Effector memory CD8-positive, alpha-beta T cell (primary cell): ENCODE data around the gene C5AR2.
A peak's percentile ranks its signal among the peaks of the same experiment; 100 is the strongest.
"Not testable (repeated sequence)": the region's sequence is repeated elsewhere in the genome, so short reads cannot be mapped to it uniquely, and the experiment has no call there.

ENCODE experiments used
- ATAC-seq: fragments of 150-1000 bp; cut with Tn5 transposase; replicated peaks from 2 replicates; pipeline ENCODE4 v1.10.0; 2021; ENCODE audit warnings: mild to moderate bottlenecking, moderate library complexity
- DNase-seq, 3 experiments: peaks; one replicate each; pipeline ENCODE4 v3.0.0; 2021
- H3K27ac Mint-ChIP-seq, 2 donors: one replicate each; pipeline ENCODE4 v1.8.0; 2022; ENCODE audit warnings: mild to moderate bottlenecking in 2 of 2, mixed read lengths in 2 of 2, moderate library complexity in 2 of 2
- H3K27me3 Mint-ChIP-seq, 2 donors: one replicate each; pipeline ENCODE4 v1.8.0; 2022; ENCODE audit warnings: mixed read lengths in 2 of 2
- H3K36me3 Mint-ChIP-seq: one replicate; pipeline ENCODE4 v1.8.0; 2022; ENCODE audit warnings: mild to moderate bottlenecking, moderate library complexity, mixed read lengths; ENCODE audit not compliant: insufficient read depth
- H3K4me1 Mint-ChIP-seq, 2 donors: one replicate each; pipeline ENCODE4 v1.8.0; 2022; ENCODE audit warnings: low read depth in 2 of 2, mixed read lengths in 2 of 2
- H3K4me3 Mint-ChIP-seq, 2 donors: one replicate each; pipeline ENCODE4 v1.8.0; 2022; ENCODE audit warnings: mild to moderate bottlenecking in 2 of 2, mixed read lengths in 2 of 2, moderate library complexity in 2 of 2
- H3K9me3 Mint-ChIP-seq, 2 donors: one replicate each; pipeline ENCODE4 v1.8.0; 2022; ENCODE audit warnings: mixed read lengths in 2 of 2

Gene C5AR2

DNA sequence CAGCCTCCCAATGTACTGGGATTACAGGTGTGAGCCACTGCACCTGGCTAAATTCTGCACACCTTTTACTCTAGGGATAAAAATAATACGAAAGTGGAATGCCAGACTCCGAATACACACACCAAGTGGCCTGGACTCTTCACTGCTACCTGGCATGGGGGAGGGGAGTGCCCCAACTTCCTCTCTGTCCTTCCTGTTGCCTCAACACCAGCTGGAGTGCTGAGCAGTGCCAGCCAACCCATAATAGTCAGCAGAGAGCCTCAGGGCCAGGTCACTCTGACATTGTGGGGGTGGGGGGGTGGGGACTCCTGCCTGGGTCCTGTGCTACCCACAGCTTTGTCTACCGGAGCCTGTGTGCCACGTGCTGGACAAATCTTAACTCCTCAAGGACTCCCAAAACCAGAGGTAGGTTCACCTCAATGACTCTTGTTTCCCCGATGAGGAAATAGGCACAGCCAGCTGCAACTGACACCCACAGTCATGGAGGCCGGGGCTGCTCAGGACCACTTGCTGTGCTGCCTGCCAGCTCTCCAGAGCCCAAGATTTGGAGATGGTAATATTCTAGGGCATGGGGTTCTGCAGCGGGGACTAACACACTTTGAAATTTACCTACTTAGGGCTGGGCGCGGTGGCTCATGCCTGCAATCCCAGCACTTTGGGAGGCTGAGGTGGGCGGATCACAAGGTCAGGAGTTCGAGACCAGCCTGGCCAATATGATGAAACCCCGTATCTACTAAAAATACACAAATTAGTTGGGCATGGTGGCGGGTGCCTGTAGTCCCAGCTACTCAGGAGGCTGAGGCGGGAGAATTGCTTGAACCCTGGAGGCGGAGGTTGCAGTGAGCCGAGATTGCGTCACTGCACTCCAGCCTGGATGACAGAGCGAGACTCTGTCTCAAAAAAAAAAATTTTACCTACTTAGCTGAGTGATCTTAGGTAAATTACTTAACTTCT lies 5.1 kb downstream of the C5AR2 start:
- H3K27me3 Mint-ChIP-seq = peaks cover 6 to 10% of the 10 kb centered on the region in 2 donors
- peak; percentile 75 for ATAC-seq
- peaks cover 9 to 12% of the 10 kb centered on the region in 2 donors for H3K4me1 Mint-ChIP-seq
- H3K9me3 Mint-ChIP-seq, H3K36me3 Mint-ChIP-seq, DNase-seq: not testable (repeated sequence)
- H3K4me3 Mint-ChIP-seq = peak overlapping the region; percentile 53 to 75
- peak overlapping the region; percentile 86 to 94 for H3K27ac Mint-ChIP-seq

DNA sequence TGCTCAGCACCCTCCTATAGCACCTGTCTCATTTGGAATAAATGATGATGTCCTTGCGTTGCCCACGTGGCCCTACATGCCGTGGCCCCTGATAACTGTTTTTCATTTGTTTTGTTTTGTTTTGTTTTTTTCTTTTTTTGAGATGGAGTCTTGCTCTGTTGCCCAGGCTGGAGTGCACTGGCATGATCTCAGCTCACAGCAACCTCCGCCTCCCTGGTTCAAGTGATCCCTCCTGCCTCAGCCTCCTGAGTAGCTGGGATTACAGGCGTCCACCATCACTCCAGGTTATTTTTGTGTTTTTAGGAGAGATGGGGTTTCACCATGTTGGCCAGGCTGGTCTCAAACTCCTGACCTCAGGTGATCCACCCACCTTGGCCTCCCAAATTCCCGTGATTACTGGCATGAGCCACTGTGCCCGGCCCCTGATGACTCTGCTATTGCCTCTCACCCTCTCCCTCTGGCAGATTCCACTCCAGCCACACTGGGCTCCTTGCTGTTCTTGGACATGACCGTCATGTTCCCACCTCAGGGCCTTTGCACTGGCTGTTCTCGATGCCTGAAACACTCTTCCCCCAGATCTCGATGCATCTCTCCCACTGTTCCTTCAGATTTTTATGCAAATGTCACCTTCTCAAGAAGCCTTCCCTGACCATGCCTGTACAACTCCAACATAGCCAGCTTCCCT lies 7.4 kb downstream of the C5AR2 start:
- Mint-ChIP-seq H3K9me3 (peaks cover 0 to 4% of the 10 kb centered on the region in 2 donors), H3K27me3 (peaks cover 0 to 4% of the 10 kb centered on the region in 2 donors), H3K27ac (no peak overlapping the region), H3K36me3 (no peaks in the 10 kb centered on the region), H3K4me1 (peaks cover 9 to 12% of the 10 kb centered on the region in 2 donors), H3K4me3 (no peak overlapping the region)
- DNase-seq = no peak
- no peak for ATAC-seq

DNA sequence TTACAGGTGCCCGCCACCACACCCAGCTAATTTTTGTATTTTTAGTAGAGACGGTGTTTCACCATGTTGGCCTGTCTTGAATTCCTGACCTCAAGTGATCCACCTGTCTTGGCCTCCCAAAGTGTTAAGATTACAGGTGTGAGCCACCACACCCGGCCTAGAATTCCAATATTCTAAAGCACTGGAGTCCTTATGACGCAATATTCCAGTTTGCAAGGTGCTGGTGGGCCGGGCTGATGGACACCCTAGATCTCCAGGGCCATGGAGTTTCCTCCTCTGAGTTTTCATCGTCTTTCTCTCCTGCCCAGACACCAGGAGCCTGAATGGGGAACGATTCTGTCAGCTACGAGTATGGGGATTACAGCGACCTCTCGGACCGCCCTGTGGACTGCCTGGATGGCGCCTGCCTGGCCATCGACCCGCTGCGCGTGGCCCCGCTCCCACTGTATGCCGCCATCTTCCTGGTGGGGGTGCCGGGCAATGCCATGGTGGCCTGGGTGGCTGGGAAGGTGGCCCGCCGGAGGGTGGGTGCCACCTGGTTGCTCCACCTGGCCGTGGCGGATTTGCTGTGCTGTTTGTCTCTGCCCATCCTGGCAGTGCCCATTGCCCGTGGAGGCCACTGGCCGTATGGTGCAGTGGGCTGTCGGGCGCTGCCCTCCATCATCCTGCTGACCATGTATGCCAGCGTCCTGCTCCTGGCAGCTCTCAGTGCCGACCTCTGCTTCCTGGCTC lies 8.7 kb downstream of the C5AR2 start:
- Mint-ChIP-seq H3K9me3 (peaks cover 0 to 4% of the 10 kb centered on the region in 2 donors), H3K27me3 (peaks cover 0 to 4% of the 10 kb centered on the region in 2 donors), H3K36me3 (no peaks in the 10 kb centered on the region), H3K27ac (no peak overlapping the region), H3K4me3 (no peak overlapping the region), H3K4me1 (peaks cover 8 to 9% of the 10 kb centered on the region in 2 donors)
- DNase-seq = no peak
- no peak for ATAC-seq

DNA sequence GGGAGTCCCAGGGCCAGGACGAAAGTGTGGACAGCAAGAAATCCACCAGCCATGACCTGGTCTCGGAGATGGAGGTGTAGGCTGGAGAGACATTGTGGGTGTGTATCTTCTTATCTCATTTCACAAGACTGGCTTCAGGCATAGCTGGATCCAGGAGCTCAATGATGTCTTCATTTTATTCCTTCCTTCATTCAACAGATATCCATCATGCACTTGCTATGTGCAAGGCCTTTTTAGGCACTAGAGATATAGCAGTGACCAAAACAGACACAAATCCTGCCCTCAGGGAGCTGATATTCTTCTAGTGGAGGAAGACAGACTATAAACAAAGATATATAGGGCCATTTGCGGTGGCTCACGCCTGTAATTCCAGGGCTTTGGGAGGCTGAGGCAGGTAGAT lies 9.8 kb downstream of the C5AR2 start:
- Mint-ChIP-seq H3K36me3 (no peaks in the 10 kb centered on the region), H3K4me1 (peaks cover 3% of the 10 kb centered on the region in 2 donors), H3K9me3 (peaks cover 0 to 4% of the 10 kb centered on the region in 2 donors), H3K27me3 (peaks cover 0 to 4% of the 10 kb centered on the region in 2 donors), H3K4me3 (no peak overlapping the region), H3K27ac (no peak overlapping the region)
- DNase-seq (no peak), ATAC-seq (no peak)

DNA sequence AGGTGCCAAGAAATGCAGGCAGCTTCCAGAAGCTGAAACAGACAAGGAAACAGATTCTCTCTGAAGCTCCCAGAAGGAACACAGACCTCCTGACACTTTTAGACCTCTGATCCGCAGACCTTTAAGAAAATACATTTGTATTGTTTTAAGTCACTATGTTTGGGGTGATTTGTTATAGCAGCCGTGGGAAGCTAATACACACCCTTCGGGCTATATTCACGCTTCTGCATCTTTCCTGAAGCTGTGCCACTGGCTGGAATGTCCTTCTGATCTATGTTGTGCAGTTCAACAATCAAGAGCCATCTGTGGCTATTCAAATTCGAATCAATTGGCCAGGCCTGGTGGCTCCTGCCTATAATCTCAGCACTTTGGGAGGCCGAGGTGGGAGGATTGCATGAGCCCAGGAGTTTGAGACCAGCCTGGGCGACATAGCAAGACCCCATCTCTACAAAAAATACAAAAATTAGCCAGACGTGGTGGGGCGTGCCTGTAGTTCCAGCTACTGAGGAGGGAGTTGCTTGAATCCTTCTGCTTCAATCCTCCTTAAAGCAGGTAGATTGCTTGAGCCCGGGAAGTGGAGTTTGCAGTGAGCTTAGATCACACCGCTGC lies 11.3 kb downstream of the C5AR2 start:
- no peak for ATAC-seq
- H3K4me3 Mint-ChIP-seq = no peak overlapping the region
- peaks cover 0 to 4% of the 10 kb centered on the region in 2 donors for H3K9me3 Mint-ChIP-seq
- H3K27ac Mint-ChIP-seq = no peak overlapping the region
- peaks cover 0 to 4% of the 10 kb centered on the region in 2 donors for H3K27me3 Mint-ChIP-seq
- H3K4me1 Mint-ChIP-seq = no peaks in the 10 kb centered on the region
- H3K36me3 Mint-ChIP-seq = no peaks in the 10 kb centered on the region
- DNase-seq = no peak

DNA sequence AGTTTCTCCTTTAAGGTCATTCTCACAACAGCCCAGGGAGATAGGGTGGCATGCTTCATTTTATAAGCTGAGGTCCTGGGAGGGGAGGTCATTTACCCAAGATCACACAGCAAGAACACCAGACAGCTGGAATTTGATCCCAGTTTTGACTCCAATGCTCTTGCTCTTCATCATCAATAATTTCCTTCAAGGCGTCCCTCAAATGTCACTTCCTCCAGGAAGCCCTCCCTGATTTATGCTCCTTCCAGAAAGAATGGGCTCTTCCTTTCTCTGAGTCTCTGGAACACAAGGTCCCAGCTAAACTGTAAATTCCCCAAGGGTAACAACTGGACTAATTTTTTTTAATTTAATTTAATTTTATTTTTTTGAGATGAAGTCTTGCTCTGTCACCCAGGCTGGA lies 12.4 kb downstream of the C5AR2 start:
- Mint-ChIP-seq H3K4me3 (no peak overlapping the region), H3K27me3 (peaks cover 0 to 4% of the 10 kb centered on the region in 2 donors), H3K27ac (no peak overlapping the region), H3K36me3 (peaks cover 6% of the 10 kb centered on the region), H3K9me3 (peaks cover 0 to 4% of the 10 kb centered on the region in 2 donors), H3K4me1 (peaks cover 5 to 8% of the 10 kb centered on the region in 2 donors)
- ATAC-seq = no peak
- DNase-seq = no peak

DNA sequence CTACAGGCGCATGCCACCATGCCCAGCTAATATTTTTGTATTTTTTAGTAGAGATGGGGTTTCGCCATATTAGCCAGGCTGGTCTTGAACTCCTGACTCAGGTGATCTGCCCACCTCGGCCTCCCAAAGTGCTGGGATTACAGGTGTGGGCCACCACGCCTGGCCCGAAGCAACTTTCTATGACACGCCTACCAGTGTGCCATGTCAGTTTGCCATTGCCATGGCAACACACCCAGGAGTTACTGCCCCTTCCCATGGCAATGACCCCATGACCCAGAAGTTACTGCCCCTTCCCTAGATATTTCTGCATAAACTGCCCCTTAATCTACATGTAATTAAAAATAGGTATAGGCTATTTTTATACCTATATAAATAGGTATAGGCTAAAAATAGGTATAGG lies 14.0 kb downstream of the C5AR2 start:
- H3K27me3 Mint-ChIP-seq, H3K27ac Mint-ChIP-seq, H3K9me3 Mint-ChIP-seq, H3K4me3 Mint-ChIP-seq, H3K36me3 Mint-ChIP-seq, DNase-seq, ATAC-seq: not testable (repeated sequence)
- H3K4me1 Mint-ChIP-seq = peaks cover 18 to 19% of the 10 kb centered on the region in 2 donors

DNA sequence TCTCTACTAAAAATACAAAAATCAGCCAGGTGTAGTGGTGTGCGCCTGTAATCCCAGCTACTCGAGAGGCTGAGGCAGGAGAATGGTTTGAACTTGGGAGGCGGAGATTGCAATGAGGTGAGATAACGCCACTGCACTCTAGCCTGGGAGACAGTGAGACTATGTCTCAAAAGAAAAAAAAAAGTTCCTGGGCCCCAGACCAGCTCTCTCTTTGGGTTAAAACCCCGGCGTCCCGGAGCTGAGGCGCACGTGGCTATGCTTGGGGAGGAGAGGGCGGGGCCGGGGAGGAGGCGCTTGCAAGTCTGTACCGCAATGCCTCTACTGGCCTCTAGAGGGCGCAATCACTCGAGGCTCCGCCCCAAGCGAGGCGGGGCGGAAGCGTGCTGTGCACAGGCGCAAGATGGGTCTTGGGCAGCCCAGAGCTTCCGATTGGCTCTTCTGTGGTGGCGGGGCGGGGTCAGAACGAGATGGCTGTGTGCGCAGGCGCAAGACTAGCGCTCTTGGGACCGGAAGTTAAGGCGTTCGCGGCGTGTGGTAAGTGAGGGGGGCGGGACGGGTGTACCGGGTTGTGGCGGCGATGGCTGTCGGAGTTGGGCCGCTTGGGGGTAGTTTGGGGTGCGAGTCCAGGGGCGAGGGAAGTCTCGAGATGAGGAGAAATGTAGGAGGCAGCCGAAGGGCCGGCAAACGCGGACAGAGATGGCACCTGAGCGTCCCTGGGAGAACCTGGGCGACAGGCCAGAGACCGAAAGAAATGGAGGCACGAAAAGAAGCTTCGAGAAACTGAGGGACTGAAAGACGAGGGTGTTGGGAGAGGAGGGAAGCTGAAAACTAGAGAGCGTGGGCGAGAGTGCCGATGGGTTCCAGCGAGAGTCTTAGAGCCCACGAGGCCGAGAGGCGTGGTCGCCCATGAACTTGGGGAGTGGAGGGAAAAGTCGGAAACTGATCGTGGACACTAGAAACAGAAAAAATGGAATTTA lies 17.1 kb downstream of the C5AR2 start, which contains the start of gene DHX34:
Gene DHX34 (plus strand): TSS at position 497 of the 977 bp plus-strand sequence. CDS start 3,716 bp downstream, outside the sequence.
- Mint-ChIP-seq H3K9me3 (no peaks in the 10 kb centered on the region), H3K36me3 (peaks cover 18% of the 10 kb centered on the region), H3K4me3 (peak within 1 kb of the TSS; percentile 94 to 97), H3K27ac (peak within 1 kb of the TSS; percentile 93 to 96), H3K4me1 (peaks cover 26 to 28% of the 10 kb centered on the region in 2 donors), H3K27me3 (no peaks in the 10 kb centered on the region)
- ATAC-seq (peak; percentile 95), DNase-seq (peak; percentile 99)

DNA sequence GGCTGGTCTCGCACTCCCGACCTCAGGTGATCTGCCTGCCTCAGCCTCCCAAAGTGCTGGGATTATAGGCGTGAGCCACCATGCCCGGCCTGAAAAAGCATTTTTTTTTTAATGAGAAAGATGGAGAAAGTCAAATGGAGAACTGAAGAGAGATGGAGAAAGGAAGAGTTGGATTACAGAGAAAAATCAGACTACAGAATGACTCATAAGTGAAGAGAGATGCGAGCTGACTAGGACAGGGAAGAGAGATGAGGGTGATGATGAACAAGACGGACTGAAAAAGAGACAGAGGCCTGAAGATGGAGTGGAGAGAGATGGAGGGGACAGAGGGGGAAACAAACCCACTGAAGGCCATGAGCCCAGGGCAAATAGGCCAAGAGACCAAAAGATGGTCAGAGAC lies 18.7 kb downstream of the C5AR2 start:
- ATAC-seq = no peak
- Mint-ChIP-seq H3K4me1 (peaks cover 30% of the 10 kb centered on the region in 2 donors), H3K27me3 (no peaks in the 10 kb centered on the region), H3K27ac (peak overlapping the region; percentile 6 to 19), H3K4me3 (peak overlapping the region; percentile 1 to 6), H3K9me3 (no peaks in the 10 kb centered on the region), H3K36me3 (peaks cover 30% of the 10 kb centered on the region)
- no peak for DNase-seq

DNA sequence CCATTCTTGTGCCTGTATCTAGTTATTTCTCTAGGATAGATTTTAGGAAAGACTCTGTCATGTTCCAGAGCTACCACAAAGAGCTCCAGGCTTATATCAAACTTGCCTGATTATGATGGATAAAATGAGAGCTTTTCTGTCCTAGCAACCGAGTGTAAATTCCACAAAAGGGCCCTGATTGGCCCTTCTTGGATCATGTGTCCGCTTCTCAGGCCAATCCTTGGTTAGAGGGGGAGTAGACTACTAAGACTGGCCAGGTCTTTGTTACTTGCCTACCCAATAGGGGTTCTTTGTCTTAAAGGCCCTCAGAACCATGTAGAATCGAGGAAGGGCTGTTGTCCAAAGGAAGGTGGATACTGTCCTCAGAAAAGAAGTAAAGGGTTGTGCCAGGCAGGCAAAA lies 19.6 kb downstream of the C5AR2 start:
- H3K27me3 Mint-ChIP-seq = no peaks in the 10 kb centered on the region
- DNase-seq (no peak), ATAC-seq (no peak)
- H3K4me1 Mint-ChIP-seq = peaks cover 30% of the 10 kb centered on the region in 2 donors
- peak overlapping the region in 1 of 2 donors; percentile 60 for H3K27ac Mint-ChIP-seq
- no peaks in the 10 kb centered on the region for H3K9me3 Mint-ChIP-seq
- H3K36me3 Mint-ChIP-seq = peaks cover 39% of the 10 kb centered on the region
- no peak overlapping the region for H3K4me3 Mint-ChIP-seq

DNA sequence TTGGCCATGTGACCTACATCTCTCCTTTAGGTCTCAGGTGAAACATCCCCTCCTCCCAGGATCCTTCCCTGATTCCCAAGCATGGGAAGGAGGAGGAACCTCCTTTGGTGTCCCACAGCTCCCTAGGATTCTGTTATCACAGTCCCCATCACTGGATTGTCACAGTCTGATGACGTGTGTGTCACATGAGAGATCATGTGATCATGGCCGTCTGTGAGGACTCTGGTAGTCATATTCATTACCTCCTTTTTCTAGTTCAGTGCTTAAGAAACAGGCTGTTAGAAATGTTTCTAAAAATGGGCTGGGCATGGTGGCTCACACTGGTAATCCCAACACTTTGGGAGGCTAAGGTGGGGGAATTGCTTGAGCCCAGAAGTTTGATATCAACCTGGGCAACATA lies 20.1 kb downstream of the C5AR2 start:
- peak overlapping the region in 1 of 2 donors; percentile 32 for H3K27ac Mint-ChIP-seq
- no peak for ATAC-seq
- H3K27me3 Mint-ChIP-seq = no peaks in the 10 kb centered on the region
- H3K36me3 Mint-ChIP-seq = peaks cover 42% of the 10 kb centered on the region
- no peak for DNase-seq
- H3K4me3 Mint-ChIP-seq = no peak overlapping the region
- H3K9me3 Mint-ChIP-seq = no peaks in the 10 kb centered on the region
- peaks cover 30% of the 10 kb centered on the region in 2 donors for H3K4me1 Mint-ChIP-seq

DNA sequence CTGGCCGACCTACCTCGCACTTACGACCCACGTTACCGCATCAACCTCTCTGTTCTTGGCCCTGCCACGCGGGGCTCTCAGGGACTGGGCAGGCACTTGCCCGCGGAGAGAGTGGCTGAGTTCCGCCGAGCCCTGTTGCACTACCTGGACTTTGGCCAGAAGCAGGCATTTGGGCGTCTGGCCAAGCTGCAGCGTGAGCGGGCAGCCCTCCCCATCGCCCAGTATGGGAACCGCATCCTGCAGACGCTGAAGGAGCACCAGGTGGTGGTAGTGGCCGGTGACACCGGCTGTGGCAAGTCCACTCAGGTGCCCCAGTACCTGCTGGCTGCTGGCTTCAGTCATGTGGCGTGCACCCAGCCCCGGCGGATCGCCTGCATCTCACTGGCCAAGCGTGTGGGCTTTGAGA lies 21.3 kb downstream of the C5AR2 start:
- Mint-ChIP-seq H3K4me3 (no peak overlapping the region), H3K9me3 (no peaks in the 10 kb centered on the region), H3K27ac (no peak overlapping the region), H3K36me3 (peaks cover 49% of the 10 kb centered on the region), H3K27me3 (no peaks in the 10 kb centered on the region), H3K4me1 (peaks cover 30% of the 10 kb centered on the region in 2 donors)
- ATAC-seq (no peak), DNase-seq (no peak)
